Activated CD4-positive, alpha-beta T cell treated with anti-CD3 and anti-CD28 coated beads, Interleukin-2, amount 50 U/mL, for 48 hours (primary cell): Measurements from ENCODE around the gene NNAT.
"Not testable (repeated sequence)": the region's sequence is repeated elsewhere in the genome, so short reads cannot be mapped to it uniquely, and the experiment has no call there.

Source experiments
- DNase-seq, 2 experiments: peaks; one replicate each; pipeline ENCODE4 v3.0.0-alpha.2; 2020

NNAT gene

DNA sequence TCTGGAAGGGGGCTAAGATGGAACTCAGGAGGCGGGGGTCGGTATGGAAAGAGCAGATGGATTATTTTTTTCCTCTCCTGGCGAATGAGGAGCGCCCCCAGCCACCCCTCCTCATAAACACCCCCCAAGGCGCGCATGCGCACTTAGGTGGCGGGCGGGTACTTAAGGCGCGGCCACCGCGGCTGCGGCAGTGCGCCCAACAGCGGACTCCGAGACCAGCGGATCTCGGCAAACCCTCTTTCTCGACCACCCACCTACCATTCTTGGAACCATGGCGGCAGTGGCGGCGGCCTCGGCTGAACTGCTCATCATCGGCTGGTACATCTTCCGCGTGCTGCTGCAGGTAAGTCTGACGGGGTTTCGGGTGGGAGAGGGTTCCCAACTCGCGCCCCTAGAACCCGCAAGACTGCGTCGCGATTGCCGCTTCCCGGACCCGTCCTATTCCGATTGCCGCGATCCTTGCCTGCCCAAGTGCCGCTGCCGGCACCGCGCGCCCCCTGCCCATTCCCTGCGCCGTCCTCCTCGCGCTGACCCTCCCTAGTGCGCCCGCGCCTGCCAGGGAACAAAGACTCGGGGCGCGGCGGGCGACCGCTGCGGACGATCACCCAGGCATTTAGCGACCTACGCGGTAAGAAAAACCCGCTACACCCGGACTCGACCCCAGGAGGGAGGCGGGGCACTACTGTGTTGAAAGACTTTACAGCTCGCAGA is at the start of gene NNAT:
Gene NNAT (plus strand): TSS at position 190 of the 711 bp plus-strand sequence. CDS start 82 bp downstream, at position 272.
- no peak for DNase-seq

DNA sequence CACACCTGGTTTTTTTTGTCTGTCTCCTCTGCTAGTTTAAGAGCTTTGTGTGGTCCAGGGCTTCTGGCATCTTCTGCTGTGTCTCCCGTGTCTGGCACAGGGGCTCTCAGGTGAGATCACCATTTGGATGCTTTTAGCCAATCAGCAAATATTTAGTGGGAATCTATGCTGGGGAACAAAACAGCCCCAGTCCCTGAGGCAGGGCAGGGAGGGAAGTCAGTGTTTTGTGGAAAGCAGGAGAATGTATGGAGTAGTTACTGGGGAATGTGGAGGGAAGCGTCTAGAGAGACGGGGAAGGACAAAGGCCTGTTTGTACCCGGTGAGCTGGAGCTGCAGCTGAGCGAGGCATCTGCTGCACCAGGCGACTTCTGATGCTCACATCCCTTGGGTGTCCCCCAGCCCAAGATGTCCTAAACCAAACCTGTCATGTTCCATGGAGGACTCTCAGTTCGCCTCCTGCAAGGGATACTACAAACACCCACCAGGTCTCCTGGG is 49.3 kb upstream of the NNAT start:
- DNase-seq, result no peak

- not testable (repeated sequence) for DNase-seq
Observed at GRCh38 chr20:37472435-37472834, 48.6 kb upstream of the NNAT start.

DNA sequence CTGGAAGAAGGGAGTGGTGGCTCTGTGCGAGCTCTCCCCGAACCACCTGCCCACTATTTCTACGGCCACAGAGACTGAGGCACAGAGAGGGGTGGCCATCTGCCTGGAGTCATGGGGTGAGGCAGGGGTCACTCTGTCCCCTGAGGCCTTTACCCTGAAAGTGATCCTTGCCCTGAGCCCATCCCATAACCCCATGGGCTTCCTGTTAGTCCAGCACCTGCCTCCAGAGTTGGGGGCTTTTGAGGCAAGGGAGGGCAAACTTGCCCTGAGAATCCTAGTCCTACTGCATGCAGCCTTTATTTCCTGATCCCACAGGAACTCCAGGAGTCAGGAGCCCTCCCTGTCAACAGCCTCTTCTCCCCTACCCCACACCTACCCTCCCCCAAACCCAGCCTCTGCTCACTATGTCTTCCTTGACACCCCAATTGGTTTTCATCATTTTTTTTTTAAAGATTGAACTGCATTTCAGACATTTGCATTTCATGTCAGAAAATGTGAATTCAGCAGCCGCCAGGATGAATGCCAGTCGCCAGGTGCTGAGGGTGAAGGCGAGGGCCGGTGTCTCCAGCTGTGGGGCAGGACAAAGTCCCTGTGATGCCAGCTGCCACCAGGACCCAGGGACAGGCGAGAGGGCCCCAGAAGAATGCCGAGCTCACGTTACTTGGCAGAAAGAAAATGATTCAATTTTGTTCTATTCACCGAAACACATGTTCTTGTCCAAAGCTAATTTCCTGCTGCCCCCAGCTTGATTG is 47.6 kb upstream of the NNAT start:
- DNase-seq, result no peak

DNA sequence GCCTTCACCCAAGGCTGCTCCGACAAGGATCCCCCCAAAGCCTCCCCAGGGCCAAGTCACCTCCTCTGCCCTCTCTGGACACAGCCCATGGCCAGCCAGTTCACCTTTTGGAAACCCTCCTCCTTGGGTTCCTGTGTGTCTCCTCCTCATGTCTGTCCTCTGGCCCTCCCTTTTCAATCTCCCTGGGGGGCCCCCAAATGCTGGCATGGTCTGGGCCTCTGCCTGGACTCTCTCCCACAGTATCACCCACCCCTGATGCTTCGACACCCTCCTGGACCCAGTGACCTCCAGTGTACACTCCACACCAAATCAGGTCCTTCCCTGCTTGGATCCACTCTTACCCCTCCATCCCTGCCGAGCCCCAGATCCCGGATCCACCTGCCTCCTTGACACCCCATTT is 46.7 kb upstream of the NNAT start:
- DNase-seq, result no peak

GRCh38 chr20:37475252-37475651 is 45.8 kb upstream of the NNAT start:
- no peak for DNase-seq

DNA sequence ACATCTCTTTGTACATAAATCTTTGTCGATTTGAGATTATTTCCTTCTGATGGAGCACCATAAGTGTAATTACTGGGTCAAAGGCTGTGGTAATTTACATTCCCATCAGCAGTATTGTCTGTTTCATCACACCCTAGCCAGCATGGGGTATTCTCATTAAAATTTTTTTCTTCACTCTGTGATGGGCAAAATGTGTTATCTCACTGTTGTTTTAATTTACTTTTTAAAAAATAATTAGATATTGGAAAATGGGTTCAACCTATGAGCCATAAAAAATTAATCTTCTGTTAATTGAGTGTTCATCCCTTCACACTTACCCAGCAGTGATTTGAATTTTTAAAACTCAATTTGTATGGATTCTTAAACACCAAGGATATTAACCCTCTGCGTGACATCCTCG is 44.0 kb upstream of the NNAT start:
- DNase-seq, result no peak

GRCh38 chr20:37479266-37479665 is 41.8 kb upstream of the NNAT start:
- DNase-seq, result no peak

DNA sequence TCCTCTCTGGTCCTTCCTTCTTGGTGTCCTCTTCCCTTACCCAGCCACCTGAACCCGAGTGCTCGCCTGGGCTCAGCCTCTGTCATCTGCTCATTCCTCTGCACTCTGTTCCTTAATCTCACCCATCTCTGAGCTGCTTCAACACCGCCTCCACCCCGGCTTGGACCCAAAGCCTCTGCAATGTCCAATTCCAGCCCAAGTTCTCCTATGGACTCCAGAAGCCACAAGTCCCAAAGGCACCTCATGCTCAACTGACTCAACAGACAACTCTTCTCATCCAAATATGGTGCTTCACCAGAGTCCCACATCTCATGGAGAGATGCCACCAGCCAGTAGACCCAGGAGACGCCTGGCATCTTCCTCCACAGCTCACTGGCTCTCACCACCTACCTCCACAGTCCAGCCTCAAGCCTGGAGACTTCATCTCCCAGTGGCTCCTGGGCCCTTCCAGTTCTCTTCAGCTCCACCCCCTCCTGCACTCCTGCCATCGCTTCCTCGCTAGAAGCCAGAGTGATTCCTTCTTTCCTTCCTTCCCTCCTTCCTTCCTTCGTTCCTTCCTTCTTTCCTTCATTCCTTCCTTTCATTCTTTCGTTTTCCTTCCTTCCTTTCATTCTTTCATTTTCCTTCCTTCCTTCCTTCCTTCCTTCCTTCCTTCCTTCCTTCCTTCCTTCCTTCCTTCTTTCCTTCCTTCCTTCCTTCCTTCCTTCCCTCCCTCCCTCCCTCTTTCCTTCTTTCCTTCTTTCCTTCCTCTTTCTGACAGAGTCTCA is 40.9 kb upstream of the NNAT start:
- no peak for DNase-seq

DNA sequence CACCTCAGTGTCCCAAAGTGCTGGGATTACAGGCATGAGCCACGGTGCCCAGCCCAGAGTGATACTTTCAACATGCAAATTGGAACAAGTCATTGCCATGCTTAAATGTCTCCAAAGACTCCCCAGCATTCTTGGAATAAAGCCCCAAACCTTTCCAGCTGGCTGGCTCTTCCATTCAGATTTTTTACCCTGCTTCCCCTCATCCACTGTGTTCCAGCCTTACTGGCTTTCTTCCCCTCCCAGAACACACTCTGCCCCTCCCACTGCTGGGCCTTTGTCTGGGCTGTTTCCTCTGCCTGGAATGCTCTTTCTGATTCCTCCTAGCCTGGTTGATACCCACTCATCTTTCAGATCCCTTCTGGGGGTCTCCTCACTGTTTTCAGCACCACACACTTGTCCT is 40.1 kb upstream of the NNAT start:
- DNase-seq, result no peak

DNA sequence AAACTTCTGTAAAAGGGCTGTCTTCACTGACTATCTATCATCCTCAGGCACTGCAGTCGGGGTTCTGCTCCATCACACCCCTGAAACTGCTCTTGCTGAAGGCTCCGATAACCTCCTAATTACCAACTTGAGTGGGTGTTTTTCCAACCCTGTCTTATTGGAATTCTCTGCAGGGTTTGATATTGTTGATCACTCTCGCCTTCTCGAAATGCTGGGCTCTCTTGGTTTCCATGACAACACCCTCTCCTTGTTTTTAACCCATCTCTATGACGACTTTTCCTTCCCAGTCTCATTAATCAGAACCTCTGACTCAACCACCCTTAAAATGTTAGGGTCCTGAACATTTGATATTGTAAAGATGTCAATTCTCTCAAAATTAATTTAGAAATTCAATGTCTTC is 39.4 kb upstream of the NNAT start:
- no peak for DNase-seq

DNA sequence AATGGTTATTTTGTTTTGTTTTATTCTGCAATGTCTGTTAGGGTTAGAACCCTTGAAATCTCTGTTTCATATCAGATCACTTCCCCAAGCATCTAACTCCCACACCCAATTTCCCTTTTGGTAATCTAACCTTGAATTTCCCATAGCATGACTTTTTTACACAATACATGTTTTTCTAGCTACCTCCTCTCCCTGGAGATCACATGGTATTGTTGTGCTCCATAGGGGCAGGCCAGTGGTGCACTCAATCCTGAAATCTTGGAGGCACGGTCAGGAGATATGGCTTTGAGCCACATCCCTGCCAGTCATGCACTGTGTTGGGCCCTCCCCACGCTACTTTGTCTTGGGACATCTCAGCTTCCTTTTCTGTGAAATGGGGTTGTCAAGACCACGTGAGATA is 36.7 kb upstream of the NNAT start:
- DNase-seq, result no peak

- DNase-seq, result not testable (repeated sequence)
Observed at GRCh38 chr20:37486209-37486608, 34.8 kb upstream of the NNAT start.

DNA sequence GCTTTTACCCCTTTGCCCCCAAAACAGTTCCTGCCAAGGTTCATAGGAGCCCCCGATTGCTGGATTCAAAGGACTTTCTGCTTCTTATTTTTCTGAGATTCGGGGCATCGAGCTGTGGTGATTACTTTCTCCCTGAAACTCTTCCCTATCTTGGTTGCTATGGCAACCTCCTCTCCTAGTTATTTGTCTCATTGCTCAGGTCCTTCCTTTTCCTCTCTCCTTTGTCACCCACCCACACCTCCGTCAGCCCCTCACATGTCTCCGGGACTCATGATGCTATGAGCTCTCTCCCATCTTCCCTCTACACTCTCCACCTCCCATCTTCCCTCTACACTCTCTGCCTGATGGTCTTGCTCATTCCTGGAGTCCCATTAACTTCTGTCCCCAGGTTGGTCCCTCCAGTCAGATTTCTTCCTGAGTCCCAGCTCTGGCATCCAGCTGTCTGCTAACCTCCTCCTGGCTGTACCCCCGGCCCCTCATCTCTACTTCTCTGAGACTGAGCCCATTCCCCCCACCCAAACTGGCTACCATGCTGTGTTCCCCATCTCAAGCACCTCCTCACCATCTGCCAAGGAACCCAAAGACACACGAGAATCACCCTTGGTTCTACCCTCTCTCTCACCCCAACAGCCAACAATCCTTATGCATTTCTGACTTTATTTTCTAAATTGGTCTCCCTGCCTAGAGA is 30.2 kb upstream of the NNAT start:
- DNase-seq, result no peak

GRCh38 chr20:37492096-37492625 is 28.9 kb upstream of the NNAT start:
- DNase-seq, result no peak

- DNase-seq, result no peak
Observed at GRCh38 chr20:37492945-37493344, 28.1 kb upstream of the NNAT start.

DNA sequence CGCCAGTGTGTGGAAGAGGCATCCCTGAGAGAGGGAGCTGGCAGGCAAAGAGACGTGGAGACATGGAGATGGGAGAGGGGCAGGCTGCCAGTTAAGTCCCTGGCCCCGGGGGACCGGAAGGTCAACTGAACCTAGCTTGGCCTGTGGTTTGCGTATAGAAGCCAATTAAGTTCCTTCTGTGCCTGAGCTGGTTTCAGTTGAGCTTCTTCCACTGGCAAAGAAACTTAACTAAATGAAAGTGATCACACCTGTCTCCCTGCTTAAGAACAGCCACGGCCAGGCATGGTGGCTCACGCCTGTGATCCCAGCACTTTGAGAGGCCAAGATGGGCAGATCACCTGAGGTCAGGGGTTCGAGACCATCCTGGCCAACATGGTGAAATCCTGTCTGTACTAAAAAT is 26.7 kb upstream of the NNAT start:
- DNase-seq, result no peak

GRCh38 chr20:37494796-37495195 is 26.3 kb upstream of the NNAT start:
- DNase-seq, result no peak

DNA sequence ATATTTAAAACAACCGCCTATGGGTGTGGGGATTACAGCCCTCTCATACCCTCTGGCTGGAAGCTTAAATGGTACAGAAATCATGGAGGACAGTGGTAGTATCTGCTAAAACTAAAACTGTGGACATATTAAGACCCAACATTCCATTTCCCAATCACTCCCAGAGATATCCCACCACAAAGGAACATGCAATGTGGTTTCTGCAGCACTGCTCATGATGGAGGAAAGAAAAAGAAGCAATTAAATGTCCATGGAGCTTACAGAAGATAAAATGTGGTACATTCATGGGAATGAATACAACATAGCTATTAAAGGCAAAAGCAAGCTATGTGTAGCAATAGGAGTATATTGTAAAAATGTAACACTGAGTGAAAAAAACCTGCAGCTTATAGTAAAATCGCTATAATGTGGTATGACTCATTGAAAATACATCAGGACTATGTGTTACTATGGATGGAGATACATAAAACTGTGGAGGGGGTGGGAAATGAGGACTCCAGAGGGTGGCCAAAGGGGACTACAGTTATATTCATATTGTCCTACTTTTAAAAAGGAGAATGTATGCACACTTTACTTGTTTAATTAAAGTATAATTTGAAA is 22.9 kb upstream of the NNAT start:
- no peak for DNase-seq

- DNase-seq, result no peak
Observed at GRCh38 chr20:37500311-37500710, 20.7 kb upstream of the NNAT start.

DNA sequence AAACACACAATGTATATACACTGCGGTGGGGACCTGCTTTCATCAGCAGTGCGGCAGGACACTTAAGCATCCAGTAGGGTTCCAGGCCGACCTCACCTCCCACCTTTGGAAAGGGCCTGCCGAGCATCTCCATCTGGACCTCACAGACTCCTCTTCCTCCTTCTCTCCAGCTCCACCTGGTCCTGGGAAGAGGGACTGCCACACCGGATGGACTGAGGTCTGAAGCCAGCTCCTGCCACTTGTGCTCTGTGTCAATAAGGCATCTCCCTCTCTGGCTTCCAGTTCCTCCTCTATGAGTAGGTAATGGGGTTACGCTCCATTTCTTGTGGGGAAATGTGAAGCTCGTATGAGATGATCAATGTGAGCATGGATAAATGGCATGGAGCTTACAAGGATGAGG is 19.1 kb upstream of the NNAT start:
- DNase-seq, result no peak

- DNase-seq, result no peak
Observed at GRCh38 chr20:37502654-37503053, 18.4 kb upstream of the NNAT start.
